ENCODE measurements around the gene EPB41L5. TPM values are rescaled to one million over a fixed set of nuclear protein-coding genes. Genes with fewer than 3 reads are reported as not detected.

EPB41L5 gene
- total and polyA plus RNA-seq, 2 donors (not counting 3 experiments of a cell fraction or from before 2014, with no cell fraction given): 8.4 to 13.6 TPM

GRCh38 chr2:120220756-120221155 is 207.9 kb downstream of the EPB41L5 start:
- TF ChIP-seq GATA2 (IDR thresholded peaks at IDR 0.05; ENCODE audit: insufficient read depth, insufficient read length, low read depth, low read length) (no peak), EZH2 (IDR thresholded peaks at IDR 0.05; ENCODE audit: borderline replicate concordance, low read depth, low read length, severe bottlenecking) (no peak), POLR2AphosphoS5 (IDR thresholded peaks at IDR 0.05; ENCODE audit: insufficient read depth, low read depth, low read length) (no peak), MYC (IDR thresholded peaks at IDR 0.05; ENCODE audit: low read depth, low read length) (no peak), FOS (IDR thresholded peaks at IDR 0.05; ENCODE audit: borderline replicate concordance, insufficient read depth, low read length) (no peak), JUN (IDR thresholded peaks at IDR 0.05; ENCODE audit: borderline replicate concordance, insufficient read depth, insufficient read length, low read depth) (no peak), POLR2A (IDR thresholded peaks at IDR 0.05; ENCODE audit: low read depth, low read length) (no peak)
- TF ChIP-seq, protein P1, sequence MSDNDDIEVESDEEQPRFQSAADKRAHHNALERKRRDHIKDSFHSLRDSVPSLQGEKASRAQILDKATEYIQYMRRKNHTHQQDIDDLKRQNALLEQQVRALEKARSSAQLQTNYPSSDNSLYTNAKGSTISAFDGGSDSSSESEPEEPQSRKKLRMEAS (IDR thresholded peaks at IDR 0.05; ENCODE audit: insufficient read depth, insufficient read length): no peak
- TF ChIP-seq, protein P2, sequence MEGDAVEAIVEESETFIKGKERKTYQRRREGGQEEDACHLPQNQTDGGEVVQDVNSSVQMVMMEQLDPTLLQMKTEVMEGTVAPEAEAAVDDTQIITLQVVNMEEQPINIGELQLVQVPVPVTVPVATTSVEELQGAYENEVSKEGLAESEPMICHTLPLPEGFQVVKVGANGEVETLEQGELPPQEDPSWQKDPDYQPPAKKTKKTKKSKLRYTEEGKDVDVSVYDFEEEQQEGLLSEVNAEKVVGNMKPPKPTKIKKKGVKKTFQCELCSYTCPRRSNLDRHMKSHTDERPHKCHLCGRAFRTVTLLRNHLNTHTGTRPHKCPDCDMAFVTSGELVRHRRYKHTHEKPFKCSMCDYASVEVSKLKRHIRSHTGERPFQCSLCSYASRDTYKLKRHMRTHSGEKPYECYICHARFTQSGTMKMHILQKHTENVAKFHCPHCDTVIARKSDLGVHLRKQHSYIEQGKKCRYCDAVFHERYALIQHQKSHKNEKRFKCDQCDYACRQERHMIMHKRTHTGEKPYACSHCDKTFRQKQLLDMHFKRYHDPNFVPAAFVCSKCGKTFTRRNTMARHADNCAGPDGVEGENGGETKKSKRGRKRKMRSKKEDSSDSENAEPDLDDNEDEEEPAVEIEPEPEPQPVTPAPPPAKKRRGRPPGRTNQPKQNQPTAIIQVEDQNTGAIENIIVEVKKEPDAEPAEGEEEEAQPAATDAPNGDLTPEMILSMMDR (IDR thresholded peaks at IDR 0.05; ENCODE audit: extremely low read depth in 1 of 2, insufficient read depth in 1 of 2, low read depth in 1 of 2, low read length in 2 of 2): no peak
- Histone ChIP-seq H3K36me3 (ENCODE audit: control insufficient read depth in 2 of 2, extremely low read depth in 1 of 2, insufficient read depth in 2 of 2, low read length in 2 of 2) (peaks cover 0 to 5% of the 10 kb centered on the region in 2 experiments), H3K4me2 (ENCODE audit: insufficient read depth, low read length) (peak overlapping the region; percentile 8), H3K79me2 (ENCODE audit: control insufficient read depth, insufficient read depth, low read length) (peaks cover 11% of the 10 kb centered on the region), H3K4me1 (ENCODE audit: control insufficient read depth, extremely low read depth, insufficient read depth, low read length) (peaks cover 17% of the 10 kb centered on the region), H3K27ac (ENCODE audit: insufficient read depth, low read depth, low read length) (no peak overlapping the region), H3K9me3 (replicated peaks; ENCODE audit: control insufficient read depth, insufficient read depth, low read length) (no peaks in the 10 kb centered on the region), H2AFZ (ENCODE audit: low read depth, low read length) (no peak overlapping the region), H3K4me3 (replicated peaks in 1 of 3; ENCODE audit: insufficient read depth in 1 of 3, low read depth in 1 of 3, low read length in 3 of 3) (no peak overlapping the region), H3K27me3 (ENCODE audit: control insufficient read depth in 2 of 2, insufficient read depth in 2 of 2, low read length in 2 of 2) (no peaks in the 10 kb centered on the region), H3K9ac (replicated peaks; ENCODE audit: extremely low read depth, insufficient read depth, low read length) (no peak overlapping the region), H3K9me1 (replicated peaks; ENCODE audit: control insufficient read depth, extremely low read depth, insufficient read depth, low read length) (no peaks in the 10 kb centered on the region), H4K20me1 (replicated peaks; ENCODE audit: control insufficient read depth, extremely low read depth, insufficient read depth, low read length) (no peaks in the 10 kb centered on the region)
- POLR2A ChIA-PET: no interaction called here
- intact Hi-C loops (cut with micrococcal nuclease) (loop anchor here (5.0 kb wide), 2 partner anchors 47 to 72 kb away; no protein-coding TSS in a partner anchor), dilution Hi-C loops (cut with MboI; ENCODE audit: extremely low pct_ligation_motif_present, low sequenced_read_pairs) (no loop called here)
- CTCF ChIA-PET: interaction anchor here (1.4 kb wide), 1 partner anchor 92 kb away, joined by 3 read pairs; no protein-coding TSS in a partner anchor
- DNase-seq (ENCODE audit: low read depth, low spot score) (no peak), FAIRE-seq (no peak)
- BruUV-seq (replicated peaks): no TSS peak
